ENCODE data around the gene RENBP. TPM values are rescaled to one million over a fixed set of nuclear protein-coding genes. Genes with fewer than 3 reads are reported as not detected.
"Not testable (repeated sequence)": the region's sequence is repeated elsewhere in the genome, so short reads cannot be mapped to it uniquely, and the experiment has no call there.

Gene RENBP
- 10 to 100 TPM in 3 of 4 donors, 1 to 10 TPM in 1; 5.4 to 22.3 (median 14.5) TPM for polyA plus RNA-seq (ENCODE audit: insufficient read length in 4 of 4)

- no peak for DNase-seq (ENCODE audit: low read depth in 4 of 4, low spot score in 3 of 4)
These were observed at the start of gene RENBP for GRCh38 chrX:153944140-153944799. TSS of gene RENBP (minus strand) at chrX:153944643. CDS start at chrX:153944610, 33 bp downstream.

GRCh38 chrX:153993978-153994377 lies 49.5 kb upstream of the RENBP start:
- DNase-seq (ENCODE audit: low read depth in 4 of 4, low spot score in 3 of 4) = no peak

- DNase-seq (ENCODE audit: low read depth in 4 of 4, low spot score in 3 of 4) = no peak
These were observed 48.6 kb upstream of the RENBP start for GRCh38 chrX:153993079-153993478.

- no peak for DNase-seq (ENCODE audit: low read depth in 4 of 4, low spot score in 3 of 4)
These were observed 47.7 kb upstream of the RENBP start for GRCh38 chrX:153992180-153992579.

GRCh38 chrX:153991013-153991580 lies 46.7 kb upstream of the RENBP start:
- DNase-seq (ENCODE audit: low read depth in 4 of 4, low spot score in 3 of 4) = no peak

GRCh38 chrX:153989973-153990655 lies 45.7 kb upstream of the RENBP start:
- DNase-seq (ENCODE audit: low read depth in 4 of 4, low spot score in 3 of 4) = no peak

- DNase-seq (ENCODE audit: low read depth in 4 of 4, low spot score in 3 of 4) = no peak
These were observed 44.0 kb upstream of the RENBP start for GRCh38 chrX:153988493-153988892.

GRCh38 chrX:153984351-153985178 lies 40.1 kb upstream of the RENBP start:
- DNase-seq (ENCODE audit: low read depth in 4 of 4, low spot score in 3 of 4) = no peak

- DNase-seq (ENCODE audit: low read depth in 4 of 4, low spot score in 3 of 4) = no peak
These were observed 38.9 kb upstream of the RENBP start for GRCh38 chrX:153983321-153983801.

- no peak for DNase-seq (ENCODE audit: low read depth in 4 of 4, low spot score in 3 of 4)
These were observed 37.5 kb upstream of the RENBP start for GRCh38 chrX:153981771-153982533.

- no peak for DNase-seq (ENCODE audit: low read depth in 4 of 4, low spot score in 3 of 4)
These were observed 36.8 kb upstream of the RENBP start for GRCh38 chrX:153981231-153981630.

- not testable (repeated sequence) for DNase-seq (ENCODE audit: low read depth in 4 of 4, low spot score in 3 of 4)
These were observed 36.0 kb upstream of the RENBP start for GRCh38 chrX:153980394-153980793.

- DNase-seq (ENCODE audit: low read depth in 4 of 4, low spot score in 3 of 4) = no peak
These were observed 30.4 kb upstream of the RENBP start for GRCh38 chrX:153974726-153975286.

- no peak for DNase-seq (ENCODE audit: low read depth in 4 of 4, low spot score in 3 of 4)
These were observed 29.7 kb upstream of the RENBP start for GRCh38 chrX:153974003-153974725.

- DNase-seq (ENCODE audit: low read depth in 4 of 4, low spot score in 3 of 4) = no peak
These were observed 28.9 kb upstream of the RENBP start for GRCh38 chrX:153973127-153974002.

- peak; percentile 62 to 80 (median 73) for DNase-seq (ENCODE audit: low read depth in 4 of 4, low spot score in 3 of 4)
These were observed 28.1 kb upstream of the RENBP start, which contains the start of gene TMEM187 for GRCh38 chrX:153972368-153973126. TSS of gene TMEM187 (plus strand) at chrX:153972754. CDS start at chrX:153982063, 9,309 bp downstream.

Data from left renal pelvis (tissue), 4 donors.